AG09309 (cell line): ENCODE results near the gene BAD.
"Not testable (repeated sequence)": the region's sequence is repeated elsewhere in the genome, so short reads cannot be mapped to it uniquely, and the experiment has no call there.

Experiments
- DNase-seq: peaks from one replicate; pipeline ENCODE4 v3.0.0-alpha.2; 2010; ENCODE audit warnings: low read depth
- H3K4me3 ChIP-seq: 2 replicates; pipeline ENCODE4 v1.5.1; 2011; ENCODE audit warnings: mild to moderate bottlenecking, low read depth, low read length, moderate library complexity; ENCODE audit not compliant: control insufficient read depth
- TF ChIP-seq, protein P1 (sequence below): IDR thresholded peaks from 2 replicates; pipeline ENCODE4 v1.5.1; 2011; ENCODE audit warnings: mild to moderate bottlenecking, low read depth, low read length, inconsistent platforms; ENCODE audit not compliant: insufficient read depth, control insufficient read depth; ENCODE audit errors: missing control alignments

Gene BAD

DNA sequence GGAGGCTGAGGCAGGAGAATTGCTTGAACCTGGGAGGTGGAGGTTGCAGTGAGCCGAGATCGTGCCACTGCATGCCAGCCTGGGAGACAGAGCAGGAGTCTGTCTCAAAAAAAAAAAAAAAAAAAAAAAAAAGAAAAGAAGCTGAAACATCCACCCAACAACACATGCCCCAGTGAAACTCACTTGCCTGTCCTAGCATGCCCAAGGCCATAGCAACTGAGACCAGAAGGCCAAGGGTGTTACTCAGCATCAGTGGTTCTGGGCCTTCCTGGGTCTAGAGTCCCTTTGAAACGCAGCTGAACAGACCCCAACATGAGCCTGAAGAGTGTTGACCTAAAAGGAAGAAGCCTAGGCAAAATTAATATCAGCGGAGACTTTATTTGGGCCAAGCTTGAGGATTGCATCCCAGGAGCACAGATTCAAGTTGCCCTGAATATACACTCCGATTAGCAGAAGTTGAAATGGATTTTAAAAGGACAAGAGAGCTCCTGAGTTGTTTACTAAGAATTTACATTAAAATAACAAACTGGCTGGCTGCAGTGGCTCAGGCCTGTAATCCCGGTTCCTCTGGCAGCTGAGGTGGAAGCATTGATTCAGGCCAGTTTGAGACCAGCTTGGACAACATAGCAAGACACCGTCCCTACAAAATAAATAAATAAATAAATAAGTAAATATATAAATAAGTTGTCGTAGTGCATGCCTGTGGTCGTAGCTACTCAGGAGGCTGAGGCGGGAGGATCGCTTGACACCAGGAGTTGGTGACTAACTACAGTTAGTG is 40.4 kb upstream of the BAD start:
- H3K4me3 ChIP-seq, result no peak overlapping the region

GRCh38 chr11:64323984-64324383 is 39.5 kb upstream of the BAD start:
- not testable (repeated sequence) for DNase-seq, H3K4me3 ChIP-seq

More for the DNA sequence above, 40.4 kb upstream of the BAD start:
- DNase-seq, result no peak
- TF ChIP-seq, protein P1, sequence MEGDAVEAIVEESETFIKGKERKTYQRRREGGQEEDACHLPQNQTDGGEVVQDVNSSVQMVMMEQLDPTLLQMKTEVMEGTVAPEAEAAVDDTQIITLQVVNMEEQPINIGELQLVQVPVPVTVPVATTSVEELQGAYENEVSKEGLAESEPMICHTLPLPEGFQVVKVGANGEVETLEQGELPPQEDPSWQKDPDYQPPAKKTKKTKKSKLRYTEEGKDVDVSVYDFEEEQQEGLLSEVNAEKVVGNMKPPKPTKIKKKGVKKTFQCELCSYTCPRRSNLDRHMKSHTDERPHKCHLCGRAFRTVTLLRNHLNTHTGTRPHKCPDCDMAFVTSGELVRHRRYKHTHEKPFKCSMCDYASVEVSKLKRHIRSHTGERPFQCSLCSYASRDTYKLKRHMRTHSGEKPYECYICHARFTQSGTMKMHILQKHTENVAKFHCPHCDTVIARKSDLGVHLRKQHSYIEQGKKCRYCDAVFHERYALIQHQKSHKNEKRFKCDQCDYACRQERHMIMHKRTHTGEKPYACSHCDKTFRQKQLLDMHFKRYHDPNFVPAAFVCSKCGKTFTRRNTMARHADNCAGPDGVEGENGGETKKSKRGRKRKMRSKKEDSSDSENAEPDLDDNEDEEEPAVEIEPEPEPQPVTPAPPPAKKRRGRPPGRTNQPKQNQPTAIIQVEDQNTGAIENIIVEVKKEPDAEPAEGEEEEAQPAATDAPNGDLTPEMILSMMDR, result no peak

- TF ChIP-seq, protein P1, result no peak
- H3K4me3 ChIP-seq, result no peak overlapping the region
- no peak for DNase-seq
Measured at GRCh38 chr11:64323373-64323772, 38.9 kb upstream of the BAD start.

GRCh38 chr11:64322925-64323260 is 38.4 kb upstream of the BAD start:
- no peak for DNase-seq

GRCh38 chr11:64321533-64321932 is 37.1 kb upstream of the BAD start:
- no peak overlapping the region for H3K4me3 ChIP-seq

More at GRCh38 chr11:64322925-64323260, 38.4 kb upstream of the BAD start:
- TF ChIP-seq, protein P1, result no peak
- H3K4me3 ChIP-seq, result no peak overlapping the region

GRCh38 chr11:64321026-64321425 is 36.6 kb upstream of the BAD start:
- no peak for DNase-seq
- TF ChIP-seq, protein P1, result no peak
- H3K4me3 ChIP-seq, result no peak overlapping the region

More at GRCh38 chr11:64321533-64321932, 37.1 kb upstream of the BAD start:
- no peak for DNase-seq
- TF ChIP-seq, protein P1, result no peak

DNA sequence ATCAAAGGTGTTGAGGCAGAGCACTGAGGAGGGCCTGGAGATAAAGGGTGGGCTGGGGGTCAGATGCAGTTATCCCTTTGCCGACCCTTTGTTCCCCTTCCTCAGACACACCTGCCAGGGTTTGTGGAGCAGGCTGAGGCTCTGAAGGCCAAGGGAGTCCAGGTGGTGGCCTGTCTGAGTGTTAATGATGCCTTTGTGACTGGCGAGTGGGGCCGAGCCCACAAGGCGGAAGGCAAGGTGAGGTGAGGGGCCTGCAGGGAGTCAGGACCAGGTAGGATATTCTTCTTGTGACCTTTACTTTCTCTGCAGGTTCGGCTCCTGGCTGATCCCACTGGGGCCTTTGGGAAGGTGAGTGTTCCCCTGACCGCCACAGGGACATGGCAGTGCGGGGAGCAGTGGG is 36.1 kb upstream of the BAD start:
- no peak for DNase-seq
- TF ChIP-seq, protein P1, result no peak
- H3K4me3 ChIP-seq, result no peak overlapping the region
